ENCODE data around the gene POP7. TPM values are rescaled to one million over a fixed set of nuclear protein-coding genes. Genes with fewer than 3 reads are reported as not detected.
A peak's percentile ranks its signal among the peaks of the same experiment; 100 is the strongest.
"Not testable (repeated sequence)": the region's sequence is repeated elsewhere in the genome, so short reads cannot be mapped to it uniquely, and the experiment has no call there.

Gene POP7
- total RNA-seq, 1 experiment from 2014 or later, result 69.5 TPM

GRCh38 chr7:100691676-100692577, 14.0 kb upstream of the POP7 start:
- peak; percentile 55 for DNase-seq (ENCODE audit: low read depth)

- DNase-seq (ENCODE audit: low read depth), result no peak
These were observed 13.4 kb upstream of the POP7 start for GRCh38 chr7:100692578-100692961.

GRCh38 chr7:100693312-100694097, 12.4 kb upstream of the POP7 start:
- no peak for DNase-seq (ENCODE audit: low read depth)

GRCh38 chr7:100694098-100694745, 11.7 kb upstream of the POP7 start, which contains the start of gene GIGYF1:
Gene GIGYF1, minus strand, starts transcription at chr7:100694250. Its CDS starts 6,012 bp downstream, at chr7:100688238.
- peak; percentile 51 for DNase-seq (ENCODE audit: low read depth)

- DNase-seq (ENCODE audit: low read depth), result no peak
These were observed 9.8 kb upstream of the POP7 start for GRCh38 chr7:100696123-100696521.

- no peak for DNase-seq (ENCODE audit: low read depth)
These were observed 6.9 kb upstream of the POP7 start for GRCh38 chr7:100699018-100699417.

GRCh38 chr7:100701089-100701488, 4.8 kb upstream of the POP7 start:
- DNase-seq (ENCODE audit: low read depth), result not testable (repeated sequence)

- peak; percentile 67 for DNase-seq (ENCODE audit: low read depth)
These were observed 585 bp upstream of the POP7 start for GRCh38 chr7:100705320-100705752.

GRCh38 chr7:100706672-100707311, 871 bp downstream of the POP7 start:
- DNase-seq (ENCODE audit: low read depth), result no peak

GRCh38 chr7:100708395-100708794, 2.5 kb downstream of the POP7 start:
- no peak for DNase-seq (ENCODE audit: low read depth)

- no peak for DNase-seq (ENCODE audit: low read depth)
These were observed 4.5 kb downstream of the POP7 start for GRCh38 chr7:100710452-100710851.

GRCh38 chr7:100711369-100711768, 5.4 kb downstream of the POP7 start:
- DNase-seq (ENCODE audit: low read depth), result no peak

- DNase-seq (ENCODE audit: low read depth), result no peak
These were observed 8.8 kb downstream of the POP7 start for GRCh38 chr7:100714725-100715124.

GRCh38 chr7:100717073-100717472, 11.2 kb downstream of the POP7 start:
- not testable (repeated sequence) for DNase-seq (ENCODE audit: low read depth)

- peak; percentile 50 for DNase-seq (ENCODE audit: low read depth)
These were observed 13.8 kb downstream of the POP7 start for GRCh38 chr7:100719523-100720278.

GRCh38 chr7:100720279-100720670, 14.4 kb downstream of the POP7 start, which contains the start of gene EPO:
Gene EPO, plus strand, starts transcription at chr7:100720468. Its CDS starts 513 bp downstream, at chr7:100720981.
- DNase-seq (ENCODE audit: low read depth), result no peak

- no peak for DNase-seq (ENCODE audit: low read depth)
These were observed 15.0 kb downstream of the POP7 start for GRCh38 chr7:100720671-100721504.

- DNase-seq (ENCODE audit: low read depth), result no peak
These were observed 15.5 kb downstream of the POP7 start for GRCh38 chr7:100721505-100721812.

GRCh38 chr7:100722480-100723212, 16.7 kb downstream of the POP7 start:
- DNase-seq (ENCODE audit: low read depth), result no peak
